OCI-LY7 (cell line): Measurements from ENCODE around the gene ARHGAP6. TPM values are rescaled to one million over a fixed set of nuclear protein-coding genes. Genes with fewer than 3 reads are reported as not detected.
A peak's percentile ranks its signal among the peaks of the same experiment; 100 is the strongest.

Experiments
- BruUV-seq: library from RNA; stranded (reverse); fragments of 400-500 nt; replicated peaks from 2 replicates; lab custom pipeline; 2021; lab: Mats Ljungman, UMichigan
- CTCF ChIA-PET: fragments of 300-600 bp; sonication (Branson Sonifier 250); formaldehyde crosslinking; loops from one replicate; lab custom pipeline; 2022; ENCODE audit warnings: antibody characterized with exemption; ENCODE audit not compliant: unreplicated experiment; lab: Charles Lee
- POLR2A ChIA-PET: fragments of 300-600 bp; sonication (Branson Sonifier 250); formaldehyde crosslinking; loops from one replicate; lab custom pipeline; 2022; ENCODE audit warnings: antibody characterized with exemption; lab: Charles Lee
- DNase-seq: peaks from one replicate; pipeline ENCODE4 v3.0.0-alpha.2; 2015; ENCODE audit warnings: low spot score
- H2AFZ ChIP-seq: fragments of 200-600 bp; sonication (generic), shearing (Covaris generic); 2 replicates; pipeline ENCODE4 v1.6.1; 2014; ENCODE audit warnings: mild to moderate bottlenecking, antibody characterized with exemption, low read length, moderate library complexity
- H3K27ac ChIP-seq: fragments of 200-600 bp; sonication (generic); 2 replicates; pipeline ENCODE4 v1.5.1; 2014; ENCODE audit warnings: mixed run types, low read depth, mild to moderate bottlenecking, moderate library complexity, low read length, inconsistent platforms; ENCODE audit not compliant: poor library complexity, severe bottlenecking
- H3K36me3 ChIP-seq: fragments of 200-600 bp; sonication (generic); 2 replicates; pipeline ENCODE4 v1.6.1; 2014; ENCODE audit warnings: mild to moderate bottlenecking, antibody characterized with exemption, low read length, moderate library complexity, mixed read lengths; ENCODE audit not compliant: insufficient read depth
- H3K4me1 ChIP-seq: fragments of 200-600 bp; sonication (generic); 2 replicates; pipeline ENCODE4 v1.5.1; 2014; ENCODE audit warnings: mild to moderate bottlenecking, low read length; ENCODE audit not compliant: insufficient read depth, poor library complexity, severe bottlenecking
- H3K4me2 ChIP-seq: fragments of 200-600 bp; sonication (generic); 2 replicates; pipeline ENCODE4 v1.6.1; 2014; ENCODE audit warnings: mild to moderate bottlenecking, low read length
- H3K4me3 ChIP-seq: fragments of 200-600 bp; sonication (generic); 2 replicates; pipeline ENCODE4 v1.5.1; 2014; ENCODE audit warnings: mild to moderate bottlenecking, low read depth, low read length; ENCODE audit not compliant: poor library complexity, severe bottlenecking
- H3K79me2 ChIP-seq: fragments of 200-600 bp; sonication (generic); 2 replicates; pipeline ENCODE4 v1.6.1; 2016; ENCODE audit warnings: low read depth, mild to moderate bottlenecking, low read length, moderate library complexity, mixed read lengths; ENCODE audit not compliant: insufficient read depth
- H3K9me2 ChIP-seq: fragments of 200-600 bp; sonication (generic); 2 replicates; pipeline ENCODE4 v1.6.1; 2016; ENCODE audit warnings: mild to moderate bottlenecking, low read length, mixed read lengths; ENCODE audit not compliant: insufficient read depth
- H3K9me3 ChIP-seq: fragments of 200-600 bp; sonication (generic); 2 replicates; pipeline ENCODE4 v1.6.1; 2014; ENCODE audit warnings: mild to moderate bottlenecking, mixed run types, low read length, mixed read lengths
- H4K20me1 ChIP-seq: fragments of 200-600 bp; sonication (generic); 2 replicates; pipeline ENCODE4 v1.6.1; 2014; ENCODE audit warnings: mild to moderate bottlenecking, antibody characterized with exemption, low read length, moderate library complexity, mixed read lengths; ENCODE audit not compliant: insufficient read depth
- EZH2phosphoT487 ChIP-seq: fragments of 200-600 bp; sonication (generic); IDR thresholded peaks from 2 replicates; pipeline ENCODE4 v1.6.1; 2018; ENCODE audit warnings: low read depth, borderline replicate concordance, mild to moderate bottlenecking, mixed run types, antibody characterized with exemption, low read length, moderate library complexity, mixed read lengths
- intact Hi-C: fragments of 100-400 bp; cut with micrococcal nuclease; formaldehyde crosslinking; loops from one replicate; pipeline ENCODE4 v1.10.0; 2022; ENCODE audit not compliant: unreplicated experiment
- total RNA-seq, 2 experiments: library from RNA; depleted of rRNA in 1 of 2; stranded (reverse); fragments of >200 nt in 1 of 2; shearing (Covaris generic) in 1 of 2; gene quantifications; 2 replicates each; pipeline ENCODE4 v1.2.3, GENCODE V29; 2014 to 2022
- TF ChIP-seq, protein P1 (sequence below): fragments of 200-600 bp; sonication (generic); conservative IDR thresholded peaks from 2 replicates; pipeline ENCODE4 v1.5.1; 2014; ENCODE audit warnings: mild to moderate bottlenecking, antibody characterized with exemption, low read length, moderate library complexity, mixed read lengths

ARHGAP6 gene
- total RNA-seq, 2 experiments from 2014 or later, result not detected

DNA sequence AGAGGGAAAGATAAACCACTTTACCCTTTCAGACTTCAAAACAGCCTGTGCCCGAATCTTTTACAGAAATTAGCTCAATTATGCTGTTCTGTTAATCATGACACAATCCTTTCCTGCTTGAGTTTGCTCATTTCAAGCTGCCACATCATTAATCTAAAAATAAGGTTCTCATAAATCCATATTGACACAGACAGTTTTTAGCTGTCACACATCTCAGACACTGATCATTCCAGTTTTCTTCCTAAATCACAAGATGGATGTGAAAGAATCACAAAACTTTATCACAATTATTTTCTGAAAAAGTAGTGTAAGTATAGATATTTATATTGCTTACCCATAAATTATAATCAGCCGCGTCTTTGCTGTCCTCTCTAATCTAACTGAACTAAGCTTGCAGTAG, 400.4 kb downstream of the ARHGAP6 start:
- no peak overlapping the region for H3K4me3 ChIP-seq
- peak overlapping the region; percentile 76; the same call in 1 of the 2 replicates for H2AFZ ChIP-seq

DNA sequence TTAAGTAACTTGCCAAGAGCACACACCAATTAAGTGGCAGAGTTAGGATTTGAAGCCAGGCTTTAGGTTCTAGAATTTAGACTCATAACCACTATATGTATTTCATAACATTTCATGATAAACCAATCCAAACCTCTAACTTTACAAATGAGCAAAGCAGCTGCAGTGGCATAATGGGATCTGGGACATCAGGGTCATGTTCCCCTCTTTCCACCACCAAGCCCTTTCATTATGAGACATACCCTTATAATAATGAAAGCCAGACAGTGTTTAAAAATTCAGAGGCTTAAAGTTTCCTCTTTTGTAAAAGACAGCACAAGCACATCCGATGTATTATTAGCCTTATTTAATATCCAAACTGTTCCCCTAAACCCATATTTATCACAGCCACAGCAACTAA, 400.8 kb downstream of the ARHGAP6 start:
- Histone ChIP-seq H3K9me2 (no peaks in the 10 kb centered on the region), H3K4me2 (no peak overlapping the region), H3K9me3 (no peaks in the 10 kb centered on the region), H2AFZ (peak overlapping the region; percentile 76; the same call in 1 of the 2 replicates), H3K4me3 (no peak overlapping the region), H3K4me1 (no peaks in the 10 kb centered on the region), H3K79me2 (no peaks in the 10 kb centered on the region), H4K20me1 (no peaks in the 10 kb centered on the region), H3K27ac (no peak overlapping the region), H3K36me3 (no peaks in the 10 kb centered on the region)
- no peak for TF ChIP-seq EZH2phosphoT487
- TF ChIP-seq, protein P1, sequence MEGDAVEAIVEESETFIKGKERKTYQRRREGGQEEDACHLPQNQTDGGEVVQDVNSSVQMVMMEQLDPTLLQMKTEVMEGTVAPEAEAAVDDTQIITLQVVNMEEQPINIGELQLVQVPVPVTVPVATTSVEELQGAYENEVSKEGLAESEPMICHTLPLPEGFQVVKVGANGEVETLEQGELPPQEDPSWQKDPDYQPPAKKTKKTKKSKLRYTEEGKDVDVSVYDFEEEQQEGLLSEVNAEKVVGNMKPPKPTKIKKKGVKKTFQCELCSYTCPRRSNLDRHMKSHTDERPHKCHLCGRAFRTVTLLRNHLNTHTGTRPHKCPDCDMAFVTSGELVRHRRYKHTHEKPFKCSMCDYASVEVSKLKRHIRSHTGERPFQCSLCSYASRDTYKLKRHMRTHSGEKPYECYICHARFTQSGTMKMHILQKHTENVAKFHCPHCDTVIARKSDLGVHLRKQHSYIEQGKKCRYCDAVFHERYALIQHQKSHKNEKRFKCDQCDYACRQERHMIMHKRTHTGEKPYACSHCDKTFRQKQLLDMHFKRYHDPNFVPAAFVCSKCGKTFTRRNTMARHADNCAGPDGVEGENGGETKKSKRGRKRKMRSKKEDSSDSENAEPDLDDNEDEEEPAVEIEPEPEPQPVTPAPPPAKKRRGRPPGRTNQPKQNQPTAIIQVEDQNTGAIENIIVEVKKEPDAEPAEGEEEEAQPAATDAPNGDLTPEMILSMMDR, result no peak
- intact Hi-C loops, result no loop called here
- no peak for DNase-seq
- CTCF ChIA-PET, result no interaction called here
- BruUV-seq, result no TSS peak
- POLR2A ChIA-PET, result no interaction called here

More for the DNA sequence above, 400.4 kb downstream of the ARHGAP6 start:
- Histone ChIP-seq H3K9me3 (no peaks in the 10 kb centered on the region), H3K4me1 (no peaks in the 10 kb centered on the region), H3K9me2 (no peaks in the 10 kb centered on the region), H3K79me2 (no peaks in the 10 kb centered on the region), H3K36me3 (no peaks in the 10 kb centered on the region), H3K4me2 (no peak overlapping the region), H3K27ac (no peak overlapping the region), H4K20me1 (no peaks in the 10 kb centered on the region)
- POLR2A ChIA-PET, result no interaction called here
- intact Hi-C loops, result no loop called here
- TF ChIP-seq, protein P1, result no peak
- no peak for TF ChIP-seq EZH2phosphoT487
- no peak for DNase-seq
- CTCF ChIA-PET, result no interaction called here
- no TSS peak for BruUV-seq

DNA sequence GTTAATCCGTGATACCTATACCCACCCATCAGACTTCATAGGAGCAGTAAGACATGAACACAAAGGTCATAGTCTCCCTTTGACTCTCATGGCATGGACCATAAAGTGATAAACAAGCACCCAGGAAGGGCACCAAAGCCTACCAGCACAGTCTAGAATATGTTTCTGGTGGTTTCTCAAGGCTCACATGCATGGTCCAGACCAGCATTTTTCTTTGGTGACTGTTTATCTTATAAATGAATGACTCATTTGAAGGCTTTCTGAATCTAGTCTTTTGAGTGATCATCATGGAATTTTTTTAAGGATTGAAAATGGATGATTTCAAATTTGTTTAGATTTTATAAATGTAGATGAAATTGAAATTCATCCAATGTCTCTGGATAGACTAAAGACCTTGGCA, 404.5 kb downstream of the ARHGAP6 start:
- no peak for DNase-seq
- Histone ChIP-seq H4K20me1 (no peaks in the 10 kb centered on the region), H3K9me2 (no peaks in the 10 kb centered on the region), H3K4me3 (no peak overlapping the region), H3K79me2 (no peaks in the 10 kb centered on the region), H3K9me3 (no peaks in the 10 kb centered on the region), H3K4me2 (no peak overlapping the region), H3K27ac (no peak overlapping the region), H3K36me3 (no peaks in the 10 kb centered on the region), H2AFZ (no peak overlapping the region), H3K4me1 (no peaks in the 10 kb centered on the region)
- BruUV-seq, result no TSS peak
- TF ChIP-seq, protein P1, result no peak
- TF ChIP-seq EZH2phosphoT487, result no peak
- intact Hi-C loops, result no loop called here
- CTCF ChIA-PET, result no interaction called here
- POLR2A ChIA-PET, result no interaction called here
